ENCODE results near the gene TRNT1. TPM values are rescaled to one million over a fixed set of nuclear protein-coding genes. Genes with fewer than 3 reads are reported as not detected.

TRNT1 gene
- total RNA-seq, 4 donors from 2014 or later, result 19.2 to 41.5 (median 28.2) TPM

- Histone ChIP-seq H3K4me1 (peaks cover 12% of the 10 kb centered on the region in 2 donors), H3K36me3 (peaks cover 0 to 13% of the 10 kb centered on the region in 2 donors), H3K27me3 (no peaks in the 10 kb centered on the region), H3K9me3 (no peaks in the 10 kb centered on the region), H3K4me3 (replicated peaks in 1 of 3) (no peak overlapping the region), H3K27ac (no peak overlapping the region)
- no peak for DNase-seq
- WGBS, 2 donors, result 73 to 75% methylated on average over 5 of the region's 5 CpGs
- TF ChIP-seq POLR2A (IDR thresholded peaks at IDR 0.05) (no peak), CTCF (IDR thresholded peaks at IDR 0.05) (no peak)
- intact Hi-C loops (cut with DNase I), result no loop called here
Measured at GRCh38 chr3:3129579-3129978, 2.8 kb downstream of the TRNT1 start.

- H3K27me3 ChIP-seq, result no peaks in the 10 kb centered on the region
- peaks cover 0 to 21% of the 10 kb centered on the region in 2 donors for H3K36me3 ChIP-seq
- TF ChIP-seq POLR2A (IDR thresholded peaks at IDR 0.05), result no peak
- no peak for TF ChIP-seq CTCF (IDR thresholded peaks at IDR 0.05)
- H3K4me1 ChIP-seq, result no peaks in the 10 kb centered on the region
- 85 to 92% methylated on average over 6 of the region's 6 CpGs for WGBS, 2 donors
- H3K4me3 ChIP-seq (replicated peaks in 1 of 3), result no peak overlapping the region
- H3K27ac ChIP-seq, result no peak overlapping the region
- H3K9me3 ChIP-seq, result no peaks in the 10 kb centered on the region
- intact Hi-C loops (cut with DNase I), result no loop called here
- no peak for DNase-seq
Measured at GRCh38 chr3:3133500-3133899, 6.8 kb downstream of the TRNT1 start.

- Histone ChIP-seq H3K4me1 (no peaks in the 10 kb centered on the region), H3K9me3 (no peaks in the 10 kb centered on the region), H3K27me3 (no peaks in the 10 kb centered on the region), H3K27ac (no peak overlapping the region), H3K4me3 (replicated peaks in 1 of 3) (no peak overlapping the region), H3K36me3 (peaks cover 10 to 19% of the 10 kb centered on the region in 2 donors)
- DNase-seq, result no peak
- no peak for TF ChIP-seq POLR2A (IDR thresholded peaks at IDR 0.05)
- TF ChIP-seq CTCF (IDR thresholded peaks at IDR 0.05), result no peak
- WGBS, 2 donors, result 96 to 98% methylated on average over 4 of the region's 4 CpGs
- intact Hi-C loops (cut with DNase I), result no loop called here
Measured at GRCh38 chr3:3134750-3135448, 8.2 kb downstream of the TRNT1 start.

- Histone ChIP-seq H3K27me3 (no peaks in the 10 kb centered on the region), H3K9me3 (no peaks in the 10 kb centered on the region), H3K27ac (no peak overlapping the region), H3K4me1 (no peaks in the 10 kb centered on the region), H3K36me3 (peaks cover 18 to 26% of the 10 kb centered on the region in 2 donors), H3K4me3 (replicated peaks in 1 of 3) (no peak overlapping the region)
- 93 to 96% methylated on average over 6 of the region's 6 CpGs for WGBS, 2 donors
- intact Hi-C loops (cut with DNase I), result no loop called here
- DNase-seq, result no peak
- TF ChIP-seq CTCF (IDR thresholded peaks at IDR 0.05) (no peak), POLR2A (IDR thresholded peaks at IDR 0.05) (no peak)
Measured at GRCh38 chr3:3137526-3137925, 10.8 kb downstream of the TRNT1 start.

GRCh38 chr3:3141939-3142338 lies 15.2 kb downstream of the TRNT1 start:
- intact Hi-C loops (cut with DNase I), result no loop called here
- TF ChIP-seq POLR2A (IDR thresholded peaks at IDR 0.05) (no peak), CTCF (IDR thresholded peaks at IDR 0.05) (no peak)
- DNase-seq, result no peak
- Histone ChIP-seq H3K27ac (no peak overlapping the region), H3K4me1 (peaks cover 3 to 10% of the 10 kb centered on the region in 2 donors), H3K4me3 (replicated peaks in 1 of 3) (no peak overlapping the region), H3K9me3 (no peaks in the 10 kb centered on the region), H3K27me3 (no peaks in the 10 kb centered on the region), H3K36me3 (peaks cover 18 to 33% of the 10 kb centered on the region in 2 donors)
